ENCODE measurements around the gene NVL.
A peak's percentile ranks its signal among the peaks of the same experiment; 100 is the strongest.
"Not testable (repeated sequence)": the region's sequence is repeated elsewhere in the genome, so short reads cannot be mapped to it uniquely, and the experiment has no call there.

NVL gene

DNA sequence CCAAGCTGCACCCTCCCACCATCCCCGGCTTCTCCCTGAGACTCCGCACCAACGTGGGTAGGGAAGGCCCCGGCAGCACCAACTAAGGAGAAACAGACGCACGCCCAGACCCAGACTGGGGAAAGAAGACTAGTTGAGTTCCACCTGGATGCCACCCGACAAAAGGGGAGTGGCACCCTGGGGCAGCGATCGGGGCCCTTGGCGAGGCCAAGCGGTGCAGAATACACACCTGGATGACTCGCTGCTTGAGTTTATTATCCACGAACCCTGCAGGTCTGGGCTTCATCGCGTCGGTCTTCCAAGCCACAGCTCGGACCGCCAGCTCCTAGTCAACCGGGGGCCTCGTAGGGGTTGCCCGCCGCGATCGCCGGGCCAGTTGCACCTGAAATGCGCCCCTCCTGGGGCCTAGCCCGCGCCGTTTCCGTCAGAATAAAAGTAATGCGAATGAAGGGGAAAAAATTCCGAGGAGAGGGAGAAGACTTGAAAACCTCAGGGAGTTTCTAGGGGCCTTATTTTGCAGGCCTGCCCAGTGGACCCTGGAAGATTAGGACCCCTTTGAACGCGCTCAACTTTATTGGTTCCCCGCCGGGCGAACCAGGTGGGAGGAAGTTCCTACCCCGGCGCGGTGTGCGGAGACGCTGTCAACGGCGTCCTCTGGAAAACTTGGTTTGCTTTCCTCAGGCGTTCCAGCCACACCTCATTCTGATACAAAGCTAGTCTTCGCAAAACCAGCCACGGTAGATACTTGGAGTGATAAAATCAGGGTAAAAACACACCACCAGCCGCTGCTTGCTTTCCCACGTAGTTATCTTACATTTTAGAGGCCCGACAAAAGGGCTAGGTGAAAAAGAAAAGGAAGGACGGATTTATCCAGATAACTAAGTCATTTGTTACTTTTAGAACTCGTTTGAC is at the start of gene NVL:
Gene NVL (minus strand): TSS at position 331 of the 912 bp plus-strand sequence. CDS start 45 bp downstream, at position 286.
- DNase-seq: peak; percentile 96

DNA sequence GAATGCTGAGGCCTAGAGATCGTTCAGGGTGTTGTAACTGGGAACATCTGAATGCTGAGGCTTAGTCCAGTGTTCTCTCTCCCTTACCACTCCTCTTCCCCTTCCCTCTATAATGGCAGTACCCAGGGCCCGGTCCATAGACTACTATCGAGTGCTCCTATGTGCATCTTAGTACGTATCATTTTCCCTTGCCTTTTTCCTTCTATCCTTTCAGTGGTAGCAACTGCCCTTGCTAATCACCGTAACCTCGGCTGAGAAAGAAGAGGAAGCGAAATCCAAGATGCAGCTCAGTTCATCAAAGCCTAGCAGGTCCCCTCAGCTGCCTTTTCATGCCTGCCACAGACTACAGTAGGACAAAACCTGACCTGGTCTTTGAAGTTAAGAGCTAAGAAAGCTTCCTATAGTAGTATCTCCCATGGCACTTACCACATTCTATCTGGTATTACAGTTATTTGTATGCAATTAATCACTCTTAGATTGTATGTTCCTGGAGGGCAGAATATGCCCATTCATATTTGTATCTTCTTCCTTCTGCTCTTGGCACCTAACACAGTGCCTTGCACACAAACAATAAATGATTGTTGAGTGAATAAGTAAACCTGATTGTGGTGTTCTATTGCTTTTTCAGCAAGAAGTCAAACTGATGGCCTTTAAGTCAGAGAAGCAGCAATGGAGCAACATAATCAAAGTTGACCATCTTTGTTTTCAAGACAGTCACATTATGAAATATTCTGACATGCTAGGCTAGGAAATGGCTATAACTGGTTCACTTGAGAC is 49.1 kb upstream of the NVL start:
- DNase-seq: peak; percentile 31

DNA sequence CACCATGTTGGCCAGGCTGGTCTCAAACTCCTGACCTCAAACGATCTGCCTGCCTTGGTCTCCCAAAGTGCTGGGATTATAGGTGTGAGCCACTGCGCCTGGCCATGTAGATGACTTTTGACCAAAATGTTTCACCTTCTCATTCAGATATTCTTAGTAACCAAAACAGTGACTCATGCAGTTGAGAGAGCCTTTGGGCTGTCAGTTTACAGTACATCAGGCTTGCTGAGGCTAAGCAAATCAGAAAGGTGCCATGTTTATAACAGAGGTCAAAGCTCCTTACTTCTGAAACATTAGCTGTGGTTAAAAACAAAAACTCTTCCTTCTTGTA is 47.7 kb upstream of the NVL start:
- DNase-seq: no peak

DNA sequence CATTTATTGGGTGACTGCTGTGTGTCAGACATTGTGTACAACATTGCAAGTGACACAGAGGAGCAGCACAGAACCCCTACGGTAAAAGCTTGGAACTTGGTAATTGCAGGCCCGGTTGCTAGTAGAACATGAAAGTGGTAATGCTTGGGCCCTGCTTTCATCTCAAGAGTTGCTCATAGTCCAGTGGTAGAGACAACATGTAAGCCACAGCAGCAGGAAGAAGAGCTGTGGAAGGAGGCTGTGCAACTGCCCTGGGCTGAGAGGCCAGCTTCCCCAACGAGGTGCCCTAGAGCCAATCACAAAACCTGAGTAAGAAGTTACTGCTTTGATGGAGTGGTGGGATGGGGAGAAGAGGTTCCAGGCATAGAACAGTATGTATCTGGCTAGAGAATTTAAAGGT is 45.1 kb upstream of the NVL start:
- no peak for DNase-seq

DNA sequence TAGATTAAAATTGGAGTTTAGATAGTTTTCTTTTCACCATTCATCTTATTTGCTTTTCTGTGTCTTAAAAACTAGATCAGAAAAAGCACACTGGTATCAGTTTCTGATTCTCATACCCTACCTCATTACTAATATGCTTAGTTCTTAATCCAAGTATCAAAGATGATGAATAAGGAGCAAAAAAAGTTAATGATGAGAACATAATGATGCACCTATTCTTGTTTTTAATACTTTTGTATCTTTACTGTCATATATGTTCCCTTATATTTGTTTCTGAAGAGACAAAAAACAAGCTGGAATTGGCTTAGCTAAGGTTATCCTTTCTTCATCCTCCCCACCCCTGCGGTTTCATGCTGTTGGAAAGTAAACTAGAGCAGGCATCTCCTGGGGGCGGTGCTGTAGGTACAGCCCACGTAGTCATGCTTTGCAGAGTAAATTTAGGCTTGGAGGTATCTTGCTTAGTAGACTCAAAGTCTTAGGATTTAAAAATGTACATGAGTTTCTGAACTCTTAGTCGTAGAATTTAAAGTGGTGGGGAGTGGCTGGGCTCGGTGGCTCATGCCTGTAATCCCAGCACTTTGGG is 43.1 kb upstream of the NVL start:
- no peak for DNase-seq

DNA sequence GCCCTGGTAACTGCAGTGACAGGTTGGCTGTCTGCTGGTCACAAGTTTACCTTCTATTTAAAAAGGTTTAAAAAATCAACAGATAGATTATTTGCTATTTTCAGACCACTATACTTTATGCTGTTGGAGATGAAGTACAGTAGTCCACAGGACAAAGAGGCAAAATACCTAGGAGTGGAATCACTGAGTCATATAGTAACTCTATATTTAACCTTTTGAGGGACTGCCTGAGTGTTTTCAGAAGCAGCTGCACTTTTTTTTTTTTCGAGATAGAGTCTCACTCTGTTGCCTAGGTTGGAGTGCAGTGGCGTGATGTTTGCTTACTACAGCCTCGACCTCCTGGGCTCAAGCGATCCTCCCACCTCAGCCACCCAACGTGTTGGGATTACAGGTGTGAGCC is 38.4 kb upstream of the NVL start:
- DNase-seq: no peak

DNA sequence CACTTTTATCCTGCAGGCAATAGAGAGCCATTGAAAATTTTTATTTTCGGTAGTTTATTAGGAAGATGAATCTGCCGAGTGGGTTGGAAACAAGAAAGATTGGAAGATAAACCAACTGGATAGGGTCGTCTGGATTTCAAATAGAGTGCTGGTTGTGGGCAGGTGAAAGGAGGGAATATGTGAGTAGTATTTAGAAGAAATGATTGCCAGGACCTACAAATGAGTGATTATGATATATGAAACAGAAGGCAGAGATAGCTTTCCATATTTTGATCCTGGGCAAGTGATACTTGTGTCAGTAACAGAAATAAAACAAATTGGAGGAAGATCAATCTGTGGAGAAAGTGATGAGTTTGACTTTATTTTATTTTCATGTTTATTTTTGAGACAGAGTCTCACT is 29.2 kb upstream of the NVL start:
- DNase-seq: no peak

DNA sequence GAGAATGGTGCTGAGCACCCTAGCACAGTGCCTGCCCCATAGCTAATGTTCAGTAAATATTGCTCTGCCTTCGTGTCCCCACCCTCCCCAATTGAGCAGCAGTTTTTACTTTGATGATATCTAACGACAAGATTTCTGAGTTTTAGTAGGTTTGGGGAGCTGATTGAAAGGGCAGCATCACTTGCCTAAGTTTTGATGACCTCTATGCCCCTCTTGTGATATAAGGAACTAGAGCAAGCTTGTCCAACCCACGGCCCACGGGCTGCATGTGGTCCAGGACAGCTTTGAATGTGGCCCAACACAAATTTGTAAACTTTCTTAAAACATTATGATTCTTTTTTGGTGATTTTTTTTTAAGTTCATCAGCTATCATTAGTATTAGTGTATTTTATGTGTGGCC is 28.3 kb upstream of the NVL start:
- peak; percentile 33 for DNase-seq

DNA sequence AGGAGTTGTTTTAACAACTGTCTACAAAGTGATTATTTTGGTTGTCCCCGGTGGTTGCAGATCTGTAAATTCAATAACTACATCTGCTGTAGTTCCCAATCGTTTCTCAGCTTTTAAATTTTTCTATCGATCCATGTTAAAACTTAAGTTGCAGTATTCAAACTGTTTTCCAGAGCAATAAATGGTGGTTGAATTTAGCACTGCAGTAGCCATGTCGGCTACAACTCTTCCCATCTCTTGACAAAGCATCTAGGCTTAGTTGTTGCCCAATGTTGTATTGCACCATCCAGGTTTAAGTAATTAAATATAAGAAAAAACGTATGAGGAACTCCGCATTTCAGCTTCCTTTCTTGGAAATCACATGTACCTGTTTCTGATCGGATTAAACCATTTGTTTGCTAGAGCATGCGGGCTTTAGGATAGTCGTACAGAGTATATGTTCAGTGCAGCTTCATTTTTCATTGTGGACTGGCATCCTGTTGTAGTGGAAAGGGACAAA is 27.7 kb upstream of the NVL start:
- peak; percentile 82 for DNase-seq

DNA sequence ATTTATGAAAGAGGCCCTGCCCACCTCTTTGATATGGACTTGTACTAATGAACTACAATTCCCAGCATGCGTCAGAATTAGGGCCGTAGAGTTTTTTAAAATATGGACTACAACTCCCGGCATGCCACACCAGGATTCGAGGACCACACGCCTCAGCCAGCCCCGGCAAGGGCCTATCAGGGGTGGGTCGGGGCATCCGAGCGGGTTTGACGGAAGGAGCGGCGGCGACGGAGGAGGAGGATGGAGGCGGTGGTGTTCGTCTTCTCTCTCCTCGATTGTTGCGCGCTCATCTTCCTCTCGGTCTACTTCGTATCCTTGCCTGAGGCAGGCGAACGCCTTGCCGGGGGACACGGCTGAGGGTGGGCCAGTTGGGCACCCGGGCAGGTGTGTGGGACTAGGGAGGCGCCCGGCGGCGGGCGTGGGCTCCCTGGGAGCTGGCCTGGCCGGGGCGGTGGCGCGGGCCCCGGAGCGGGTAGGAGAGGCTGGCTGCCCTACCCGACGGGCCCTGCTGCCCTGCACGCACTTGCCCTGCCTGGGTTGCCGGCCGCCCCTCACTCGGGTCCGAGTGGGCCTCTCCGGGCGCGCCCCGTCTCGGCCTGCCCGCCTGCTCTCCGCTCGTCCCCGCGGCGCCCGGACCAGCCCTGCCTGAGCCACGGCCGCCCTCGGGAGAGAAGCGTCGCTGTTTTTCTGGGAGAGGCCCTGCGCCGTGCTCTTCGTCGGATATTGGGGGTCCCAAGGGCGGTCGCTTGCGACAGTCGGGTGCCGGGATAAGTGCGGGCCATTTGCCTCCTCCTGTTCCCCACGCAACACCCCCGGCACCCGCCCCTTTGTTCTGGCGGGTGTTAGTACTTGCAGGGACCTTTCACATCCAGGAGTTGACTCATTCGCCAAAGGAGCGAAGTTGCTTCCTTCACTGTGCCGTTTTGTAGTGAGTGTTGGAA is 27.0 kb upstream of the NVL start, which contains the start of gene CNIH4:
Gene CNIH4 (plus strand): TSS at position 195 of the 941 bp plus-strand sequence. CDS start 46 bp downstream, at position 241.
- peak; percentile 99 for DNase-seq

DNA sequence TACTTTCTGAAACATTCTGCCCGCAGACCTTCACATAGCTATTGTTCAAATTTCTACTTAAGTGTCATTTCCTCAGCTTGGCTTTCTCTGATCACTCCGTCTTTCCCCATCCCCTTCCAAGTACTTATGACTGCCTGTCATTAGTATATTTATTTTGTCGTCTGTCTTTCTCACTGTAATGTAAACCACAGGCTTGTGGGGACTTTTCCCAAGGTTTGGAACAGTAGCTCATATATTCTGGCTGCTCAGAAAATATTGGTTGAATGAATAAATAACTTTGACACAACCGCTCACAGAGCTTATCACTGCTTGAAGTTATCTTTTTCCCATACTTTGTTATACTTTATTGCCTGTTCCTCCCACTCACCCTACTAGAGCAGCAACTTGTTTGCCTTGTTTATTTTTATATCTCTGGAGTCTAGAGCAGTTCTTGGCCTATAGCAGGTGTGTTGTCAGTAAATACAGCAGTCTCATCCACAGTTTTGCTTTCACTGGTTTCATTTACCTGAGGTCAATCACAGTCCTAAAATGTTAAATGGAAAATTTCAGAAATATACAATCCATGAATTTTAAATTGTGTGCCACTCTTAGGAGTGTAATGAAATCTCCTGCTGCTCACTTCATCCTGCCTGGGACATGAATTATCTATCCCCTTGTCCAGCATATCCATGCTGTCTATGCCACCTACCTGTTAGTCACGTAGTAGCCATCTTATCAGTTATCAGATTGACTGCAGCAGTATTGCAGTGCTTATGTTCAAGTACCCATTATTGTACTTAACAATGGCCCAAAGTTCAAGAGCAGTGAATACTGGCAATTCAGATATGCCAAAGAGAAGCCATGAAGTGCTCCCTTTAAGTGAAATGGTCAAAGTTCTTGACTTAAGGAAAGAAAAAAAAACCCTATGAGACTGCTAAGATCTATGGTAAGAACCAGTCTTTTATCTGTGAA is 24.3 kb upstream of the NVL start:
- DNase-seq: no peak

DNA sequence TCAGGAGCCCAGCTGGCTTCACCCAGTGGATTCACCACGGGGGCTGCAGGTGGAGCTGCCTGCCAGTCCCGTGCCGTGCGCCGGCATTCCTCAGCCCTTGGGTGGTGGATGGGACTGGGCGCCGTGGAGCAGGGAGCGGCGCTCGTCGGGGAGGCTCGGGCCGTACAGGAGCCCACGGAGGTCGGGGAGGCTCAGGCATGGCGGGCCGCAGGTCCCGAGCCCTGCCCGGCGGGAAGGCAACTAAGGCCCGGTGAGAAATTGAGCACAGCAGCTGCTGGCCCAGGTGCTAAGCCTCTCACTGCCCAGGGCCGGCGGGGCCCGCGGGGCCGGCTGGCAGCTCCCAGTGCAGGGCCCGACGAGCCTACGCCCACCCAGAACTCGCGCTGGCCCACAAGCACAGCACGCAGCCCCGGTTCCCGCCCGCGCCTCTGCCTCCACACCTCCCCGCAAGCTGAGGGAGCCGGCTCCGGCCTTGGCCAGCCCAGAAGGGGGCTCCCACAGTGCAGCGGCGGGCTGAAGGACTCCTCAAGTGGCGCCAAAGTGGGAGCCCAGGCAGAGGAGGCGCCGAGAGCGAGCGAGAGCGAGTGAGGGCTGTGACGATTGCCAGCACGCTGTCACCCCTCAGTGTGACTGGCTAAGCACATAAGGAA is 22.6 kb upstream of the NVL start:
- DNase-seq: not testable (repeated sequence)

DNA sequence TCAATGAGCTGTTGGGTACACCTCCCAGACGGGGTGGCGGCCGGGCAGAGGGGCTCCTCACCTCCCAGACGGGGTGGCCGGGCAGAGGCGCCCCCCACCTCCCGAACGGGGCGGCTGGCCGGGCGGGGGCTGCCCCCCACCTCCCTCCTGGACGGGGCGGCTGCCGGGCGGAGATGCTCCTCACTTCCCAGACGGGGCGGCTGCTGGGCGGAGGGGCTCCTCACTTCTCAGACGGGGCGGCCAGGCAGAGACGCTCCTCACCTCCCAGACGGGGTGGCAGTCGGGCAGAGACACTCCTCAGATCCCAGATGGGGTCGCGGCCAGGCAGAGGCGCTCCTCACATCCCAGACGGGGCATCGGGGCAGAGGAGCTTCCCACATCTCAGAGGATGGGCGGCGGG is 19.7 kb upstream of the NVL start:
- not testable (repeated sequence) for DNase-seq

DNA sequence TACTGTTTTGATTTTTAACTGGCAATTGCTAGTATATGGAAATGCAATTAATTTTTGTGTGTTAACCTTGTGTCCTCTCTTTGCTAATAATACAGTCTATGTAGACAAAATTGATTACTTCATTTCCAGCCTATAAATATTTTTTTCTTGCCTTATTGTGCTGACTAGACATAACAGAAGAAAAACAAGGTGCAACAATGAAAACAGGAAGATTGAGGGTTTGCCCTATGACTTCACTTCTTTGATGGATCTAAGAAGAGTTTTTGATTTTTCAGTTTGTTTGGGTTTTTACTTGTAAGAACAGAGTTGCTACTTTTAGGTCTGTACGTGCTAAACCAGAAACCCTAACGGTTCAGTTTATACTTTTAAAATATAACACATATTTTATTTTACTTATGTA is 18.2 kb upstream of the NVL start:
- no peak for DNase-seq

DNA sequence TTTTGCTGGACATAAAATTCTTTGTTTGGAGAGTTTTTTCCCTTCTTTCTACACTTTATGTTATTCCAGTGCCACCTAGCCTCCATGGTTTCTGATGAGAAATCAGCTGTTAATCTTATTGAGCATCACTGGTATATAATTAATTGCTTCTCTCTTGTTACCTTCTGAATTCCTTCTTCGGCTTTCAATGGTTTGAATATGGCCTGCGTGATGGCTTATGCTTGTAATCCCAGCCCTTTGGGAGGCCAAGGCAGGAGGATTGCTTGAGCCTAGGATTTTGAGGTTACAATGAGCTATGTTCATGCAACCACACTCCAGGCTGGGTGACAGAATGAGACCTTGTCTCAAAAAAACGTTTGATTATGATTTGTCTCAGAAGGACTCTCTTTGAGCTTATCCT is 13.7 kb upstream of the NVL start:
- peak; percentile 24 for DNase-seq

DNA sequence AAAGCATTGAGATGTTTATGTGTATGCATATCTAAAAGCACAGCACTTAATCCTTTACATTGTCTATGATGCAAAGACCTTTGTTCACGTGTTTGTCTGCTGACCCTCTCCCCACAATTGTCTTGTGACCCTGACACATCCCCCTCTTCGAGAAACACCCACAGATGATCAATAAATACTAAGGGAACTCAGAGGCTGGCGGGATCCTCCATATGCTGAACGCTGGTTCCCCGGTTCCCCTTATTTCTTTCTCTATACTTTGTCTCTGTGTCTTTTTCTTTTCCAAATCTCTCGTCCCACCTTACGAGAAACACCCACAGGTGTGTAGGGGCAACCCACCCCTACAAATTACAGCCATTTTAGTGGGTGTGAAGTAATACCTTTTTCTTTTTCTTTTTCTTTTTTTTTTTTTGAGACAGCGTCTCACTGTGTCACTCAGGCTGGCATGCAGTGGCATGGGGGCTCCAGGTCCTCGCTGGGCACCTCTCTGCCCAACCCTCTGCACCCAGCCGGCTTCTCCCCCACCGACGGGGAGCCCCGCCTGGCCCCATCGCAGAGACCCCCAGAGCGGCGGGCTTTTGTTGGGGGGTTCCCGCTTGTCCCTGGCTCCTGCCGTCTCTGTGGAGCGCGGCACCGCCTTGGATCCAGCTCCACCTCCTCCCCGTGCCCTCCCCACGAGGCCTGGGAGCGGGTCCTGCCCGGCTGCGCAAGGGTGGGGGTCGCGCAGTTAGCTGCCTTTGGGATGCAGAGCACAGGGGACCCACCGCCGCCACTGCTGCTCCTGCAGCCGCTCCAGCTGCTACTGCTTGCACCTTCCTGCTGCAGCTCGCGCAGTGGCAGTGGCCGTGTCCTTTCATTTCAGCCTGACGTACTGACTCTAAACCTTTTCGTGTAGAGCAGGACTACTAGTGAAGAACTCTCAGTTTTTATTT is 10.7 kb upstream of the NVL start:
- peak; percentile 57 for DNase-seq

DNA sequence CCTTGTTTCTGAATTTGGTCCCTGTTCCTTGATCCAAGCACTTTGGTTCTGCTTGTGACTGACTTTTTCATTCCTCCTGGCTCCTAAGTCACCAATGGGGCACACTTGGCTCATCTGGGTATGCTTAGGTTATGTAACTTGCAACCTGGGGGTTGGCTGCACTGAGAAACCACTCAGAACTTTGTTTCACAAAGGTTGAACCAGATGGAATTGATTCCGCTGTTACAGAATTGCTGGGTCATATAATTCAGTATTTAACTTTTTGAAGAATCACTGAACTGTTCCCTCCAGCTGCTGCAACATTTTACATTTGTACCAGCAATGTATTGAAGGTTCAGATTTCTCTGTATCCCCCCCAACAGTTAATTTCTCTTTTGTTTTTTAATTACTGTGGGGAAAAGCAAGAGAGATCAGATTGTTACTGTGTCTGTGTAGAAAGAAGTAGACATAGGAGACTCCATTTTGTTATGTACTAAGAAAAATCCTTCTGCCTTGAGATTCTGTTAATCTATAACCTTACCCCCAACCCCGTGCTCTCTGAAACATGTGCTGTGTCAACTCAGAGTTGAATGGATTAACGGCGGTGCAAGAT is 9.6 kb upstream of the NVL start:
- DNase-seq: no peak

DNA sequence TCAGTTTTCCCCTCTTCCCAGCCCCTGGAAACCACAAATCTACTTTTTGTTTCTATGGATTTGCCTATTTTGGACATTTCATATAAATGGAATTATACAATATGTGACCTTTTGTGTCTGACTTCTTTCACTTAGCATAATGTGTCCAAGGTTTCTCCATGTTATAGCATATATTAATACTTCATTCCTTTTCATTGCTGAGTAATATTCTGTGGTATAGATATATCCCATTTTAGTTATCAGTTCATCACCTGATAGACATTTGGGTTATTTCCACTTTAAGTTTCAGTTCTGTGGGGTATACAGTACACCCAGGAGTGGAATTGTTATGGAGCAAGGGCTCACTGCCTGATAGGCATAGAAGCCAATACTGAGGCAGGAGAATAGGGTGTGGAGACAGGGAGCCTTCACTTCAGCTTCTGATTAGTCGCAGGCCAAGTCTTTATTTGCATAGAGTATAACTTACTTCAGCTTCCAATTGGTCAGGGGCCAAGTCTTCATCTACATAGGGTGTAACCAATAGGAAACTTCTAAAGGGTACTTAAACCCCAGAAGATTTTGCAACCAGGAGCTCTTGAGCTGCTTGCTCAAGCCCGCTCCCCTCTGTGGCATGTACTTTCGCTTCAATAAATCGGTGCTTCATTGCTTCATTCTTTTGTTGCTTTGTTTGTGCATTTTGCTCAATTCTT is 8.3 kb upstream of the NVL start:
- peak; percentile 56 for DNase-seq
